ENCODE measurements around the gene FBXL19. TPM values are rescaled to one million over a fixed set of nuclear protein-coding genes. Genes with fewer than 3 reads are reported as not detected.

FBXL19 gene
- total RNA-seq, 1 donor from 2014 or later, result 36.4 TPM

- peaks cover 9% of the 10 kb centered on the region for H3K36me3 ChIP-seq (ENCODE audit: control insufficient read depth, insufficient read depth, low read length)
- DNase-seq (ENCODE audit: low read depth), result no peak
- H3K27me3 ChIP-seq (ENCODE audit: control insufficient read depth, insufficient read depth, low read length), result no peaks in the 10 kb centered on the region
- TF ChIP-seq CTCF (IDR thresholded peaks at IDR 0.05; ENCODE audit: insufficient read depth, low read length, poor library complexity, severe bottlenecking), result no peak
- no peak overlapping the region for H3K4me3 ChIP-seq (ENCODE audit: low read depth, low read length)
These were observed 42.8 kb downstream of the FBXL19 start for GRCh38 chr16:30966033-30966619.

DNA sequence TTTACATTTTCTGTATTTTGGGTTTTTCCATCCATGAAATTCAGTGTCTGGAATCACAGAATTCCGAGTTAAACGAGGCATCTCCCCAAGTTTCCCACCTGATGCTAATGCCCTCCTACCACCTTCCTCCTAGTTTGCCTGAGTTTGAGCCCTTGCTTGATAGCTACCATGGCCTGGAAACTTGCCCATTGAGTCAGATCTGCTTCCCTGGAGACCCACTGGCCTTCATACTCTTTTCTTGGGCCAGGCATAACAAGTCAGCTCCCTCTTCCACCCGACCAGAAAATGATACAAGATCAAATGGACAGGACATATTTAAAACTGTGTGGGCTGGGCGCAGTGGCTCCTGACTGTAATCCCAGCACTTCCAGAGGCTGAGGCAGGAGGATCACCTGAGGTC lies 44.4 kb downstream of the FBXL19 start:
- H3K36me3 ChIP-seq (ENCODE audit: control insufficient read depth, insufficient read depth, low read length), result peaks cover 10% of the 10 kb centered on the region
- DNase-seq (ENCODE audit: low read depth), result no peak
- TF ChIP-seq CTCF (IDR thresholded peaks at IDR 0.05; ENCODE audit: insufficient read depth, low read length, poor library complexity, severe bottlenecking), result no peak
- H3K4me3 ChIP-seq (ENCODE audit: low read depth, low read length), result no peak overlapping the region
- H3K27me3 ChIP-seq (ENCODE audit: control insufficient read depth, insufficient read depth, low read length), result no peaks in the 10 kb centered on the region

DNA sequence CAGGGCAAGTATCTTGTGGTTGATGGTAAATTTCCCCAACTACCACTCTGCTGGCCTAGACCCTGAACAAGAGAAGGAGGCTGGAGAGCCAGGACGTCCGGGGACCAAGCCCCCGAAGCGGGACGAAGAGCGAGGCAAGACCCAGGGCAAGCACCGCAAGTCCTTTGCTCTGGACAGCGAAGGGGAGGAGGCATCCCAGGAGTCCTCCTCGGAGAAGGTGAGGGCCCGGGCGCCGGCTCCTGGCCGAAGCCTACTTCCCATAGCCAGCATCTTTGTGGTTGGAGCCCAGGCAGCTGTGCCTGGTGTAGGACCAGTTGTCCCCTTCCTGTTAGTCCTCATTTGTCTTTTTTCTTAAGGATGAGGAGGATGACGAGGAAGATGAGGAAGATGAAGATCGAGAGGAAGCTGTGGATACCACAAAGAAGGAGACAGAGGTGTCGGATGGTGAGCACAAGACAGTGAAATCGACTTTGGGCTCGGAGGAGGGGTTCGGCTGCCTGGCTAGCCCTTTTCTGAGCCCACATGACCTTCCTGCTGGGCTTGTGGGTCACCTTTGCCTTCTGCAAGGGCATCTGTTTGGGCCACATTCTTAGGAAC lies 46.0 kb downstream of the FBXL19 start:
- DNase-seq (ENCODE audit: low read depth), result no peak

GRCh38 chr16:30971298-30971697 lies 47.9 kb downstream of the FBXL19 start:
- H3K36me3 ChIP-seq (ENCODE audit: control insufficient read depth, insufficient read depth, low read length), result peaks cover 7% of the 10 kb centered on the region
- H3K4me3 ChIP-seq (ENCODE audit: low read depth, low read length), result no peak overlapping the region
- H3K27me3 ChIP-seq (ENCODE audit: control insufficient read depth, insufficient read depth, low read length), result no peaks in the 10 kb centered on the region
- DNase-seq (ENCODE audit: low read depth), result no peak
- no peak for TF ChIP-seq CTCF (IDR thresholded peaks at IDR 0.05; ENCODE audit: insufficient read depth, low read length, poor library complexity, severe bottlenecking)

More for the DNA sequence above, 46.0 kb downstream of the FBXL19 start:
- Histone ChIP-seq H3K36me3 (ENCODE audit: control insufficient read depth, insufficient read depth, low read length) (peaks cover 9% of the 10 kb centered on the region), H3K27me3 (ENCODE audit: control insufficient read depth, insufficient read depth, low read length) (no peaks in the 10 kb centered on the region), H3K4me3 (ENCODE audit: low read depth, low read length) (no peak overlapping the region)
- no peak for TF ChIP-seq CTCF (IDR thresholded peaks at IDR 0.05; ENCODE audit: insufficient read depth, low read length, poor library complexity, severe bottlenecking)

- Histone ChIP-seq H3K4me3 (ENCODE audit: low read depth, low read length) (no peak overlapping the region), H3K36me3 (ENCODE audit: control insufficient read depth, insufficient read depth, low read length) (peaks cover 7% of the 10 kb centered on the region), H3K27me3 (ENCODE audit: control insufficient read depth, insufficient read depth, low read length) (no peaks in the 10 kb centered on the region)
- no peak for DNase-seq (ENCODE audit: low read depth)
- TF ChIP-seq CTCF (IDR thresholded peaks at IDR 0.05; ENCODE audit: insufficient read depth, low read length, poor library complexity, severe bottlenecking), result no peak
These were observed 49.5 kb downstream of the FBXL19 start for GRCh38 chr16:30972872-30973271.

DNA sequence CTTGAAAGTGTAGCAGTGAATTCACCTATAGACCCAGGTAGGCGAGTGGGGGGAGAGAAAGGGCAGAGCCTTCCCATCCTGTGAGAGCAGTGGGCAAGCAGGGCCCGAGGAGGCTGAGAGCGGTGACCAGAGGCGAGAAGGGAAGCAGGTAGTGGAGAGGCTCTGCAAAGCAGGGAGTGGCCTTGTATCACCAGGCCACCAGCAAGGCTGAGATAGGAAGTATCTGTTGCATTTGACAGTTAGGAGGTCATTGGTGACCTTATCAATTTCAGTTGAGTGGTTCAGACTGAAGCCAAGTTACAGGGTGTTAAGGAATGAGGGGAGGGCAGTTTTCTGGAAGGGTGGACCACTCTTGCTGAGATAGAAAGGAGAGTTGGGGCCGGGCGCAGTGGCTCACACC lies 51.0 kb downstream of the FBXL19 start:
- DNase-seq (ENCODE audit: low read depth), result no peak
- Histone ChIP-seq H3K36me3 (ENCODE audit: control insufficient read depth, insufficient read depth, low read length) (peaks cover 6% of the 10 kb centered on the region), H3K27me3 (ENCODE audit: control insufficient read depth, insufficient read depth, low read length) (no peaks in the 10 kb centered on the region), H3K4me3 (ENCODE audit: low read depth, low read length) (no peak overlapping the region)
- no peak for TF ChIP-seq CTCF (IDR thresholded peaks at IDR 0.05; ENCODE audit: insufficient read depth, low read length, poor library complexity, severe bottlenecking)
